ENCODE results near the gene CD81. TPM values are rescaled to one million over a fixed set of nuclear protein-coding genes. Genes with fewer than 3 reads are reported as not detected.

Gene CD81
- total and polyA plus RNA-seq, 7 donors, result 75.9 to 155 (median 112) TPM

DNA sequence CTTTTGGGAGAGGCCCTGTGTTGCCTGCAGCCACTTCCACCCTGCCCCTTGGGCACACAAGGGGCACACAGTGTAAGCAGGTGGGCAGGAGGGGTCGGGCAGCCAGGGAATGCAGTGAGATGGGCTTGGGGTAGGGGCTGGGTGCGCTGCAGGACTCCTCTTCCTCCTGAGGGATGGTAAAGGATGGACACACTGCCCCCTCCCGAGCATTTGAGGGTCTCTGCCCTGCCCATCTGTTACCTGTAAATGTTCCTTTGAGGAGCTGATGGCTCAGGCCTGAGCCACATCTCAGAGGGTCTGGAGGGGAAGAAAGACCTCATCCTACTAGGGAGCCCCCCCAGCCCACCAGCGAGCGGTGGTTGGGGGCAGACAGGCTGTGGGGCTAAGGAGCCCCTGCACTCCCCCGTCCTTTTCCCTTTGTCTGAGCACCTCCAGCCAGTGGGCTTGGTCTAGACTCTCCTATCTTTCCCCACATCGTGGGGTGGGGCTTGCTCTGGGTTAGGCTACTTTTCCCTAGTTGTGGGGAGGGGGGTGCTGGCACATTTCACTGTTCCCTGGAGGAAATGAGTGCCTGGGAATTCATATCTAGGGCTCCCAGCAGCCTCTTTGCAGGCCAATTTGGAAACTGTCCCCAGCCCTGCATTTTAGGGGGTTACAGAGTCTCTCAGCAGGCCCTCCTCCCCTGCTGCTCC, 21.7 kb downstream of the CD81 start:
- H3K9me3 ChIP-seq, result no peaks in the 10 kb centered on the region
- ATAC-seq, result no peak
- intact Hi-C loops (cut with DNase I), result loop anchor here in 1 of 2 donors (2.0 kb wide), 1 partner anchor 16 kb away; no protein-coding TSS in a partner anchor
- 48 to 59% (median 54%) methylated on average over 7 of the region's 7 CpGs for WGBS, 3 donors
- H3K27ac ChIP-seq, result peak overlapping the region; percentile 98
- TF ChIP-seq, protein P1, sequence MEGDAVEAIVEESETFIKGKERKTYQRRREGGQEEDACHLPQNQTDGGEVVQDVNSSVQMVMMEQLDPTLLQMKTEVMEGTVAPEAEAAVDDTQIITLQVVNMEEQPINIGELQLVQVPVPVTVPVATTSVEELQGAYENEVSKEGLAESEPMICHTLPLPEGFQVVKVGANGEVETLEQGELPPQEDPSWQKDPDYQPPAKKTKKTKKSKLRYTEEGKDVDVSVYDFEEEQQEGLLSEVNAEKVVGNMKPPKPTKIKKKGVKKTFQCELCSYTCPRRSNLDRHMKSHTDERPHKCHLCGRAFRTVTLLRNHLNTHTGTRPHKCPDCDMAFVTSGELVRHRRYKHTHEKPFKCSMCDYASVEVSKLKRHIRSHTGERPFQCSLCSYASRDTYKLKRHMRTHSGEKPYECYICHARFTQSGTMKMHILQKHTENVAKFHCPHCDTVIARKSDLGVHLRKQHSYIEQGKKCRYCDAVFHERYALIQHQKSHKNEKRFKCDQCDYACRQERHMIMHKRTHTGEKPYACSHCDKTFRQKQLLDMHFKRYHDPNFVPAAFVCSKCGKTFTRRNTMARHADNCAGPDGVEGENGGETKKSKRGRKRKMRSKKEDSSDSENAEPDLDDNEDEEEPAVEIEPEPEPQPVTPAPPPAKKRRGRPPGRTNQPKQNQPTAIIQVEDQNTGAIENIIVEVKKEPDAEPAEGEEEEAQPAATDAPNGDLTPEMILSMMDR (IDR thresholded peaks at IDR 0.05), result no peak
- peak overlapping the region; percentile 86 for H3K4me3 ChIP-seq
- no peaks in the 10 kb centered on the region for H3K27me3 ChIP-seq (ENCODE audit: insufficient read depth in 3 of 3, low read length in 2 of 3)
- peaks cover 25% of the 10 kb centered on the region for H3K4me1 ChIP-seq
- H3K36me3 ChIP-seq (ENCODE audit: insufficient read depth in 1 of 2, low read depth in 1 of 2), result peaks cover 0 to 57% of the 10 kb centered on the region in 2 donors
- no peak for DNase-seq

DNA sequence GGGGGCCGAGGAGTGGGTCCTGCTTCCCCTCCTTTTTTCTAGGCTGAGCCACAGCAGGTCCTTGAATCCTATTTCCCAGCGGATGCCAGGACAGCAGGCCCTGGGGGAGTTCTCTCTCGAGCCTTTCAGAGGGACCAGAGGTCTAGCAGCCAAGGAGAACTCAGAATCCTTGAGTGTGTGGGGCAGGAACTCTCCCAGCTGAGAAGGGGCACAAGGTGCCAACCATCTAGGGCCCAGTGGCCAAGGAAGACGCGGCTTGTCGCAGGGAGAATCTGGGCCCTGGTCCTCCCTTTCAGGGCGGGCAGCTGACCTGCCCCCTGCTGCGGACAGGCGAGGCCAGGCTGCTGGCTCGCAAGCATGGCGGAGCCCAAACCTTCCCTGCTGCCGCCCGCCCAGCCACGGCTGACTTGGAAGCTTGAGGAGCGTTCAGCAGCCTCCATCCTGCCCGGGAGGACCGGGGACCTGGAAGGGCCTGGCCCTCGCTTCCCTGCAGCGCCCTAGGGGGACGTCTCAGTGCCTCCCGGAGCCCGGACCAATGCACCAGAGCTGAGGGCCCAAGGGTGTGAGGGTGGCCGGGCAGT, 22.5 kb downstream of the CD81 start:
- Histone ChIP-seq H3K27ac (peak overlapping the region; percentile 98), H3K27me3 (ENCODE audit: insufficient read depth in 3 of 3, low read length in 2 of 3) (no peaks in the 10 kb centered on the region), H3K4me1 (peaks cover 25% of the 10 kb centered on the region), H3K9me3 (no peaks in the 10 kb centered on the region), H3K36me3 (ENCODE audit: insufficient read depth in 1 of 2, low read depth in 1 of 2) (peaks cover 0 to 55% of the 10 kb centered on the region in 2 donors), H3K4me3 (peak overlapping the region; percentile 86)
- WGBS, 3 donors, result 5 to 7% (median 5%) methylated on average over 19 to 23 of the region's 23 CpGs
- TF ChIP-seq, protein P1 (IDR thresholded peaks at IDR 0.05), result no peak
- intact Hi-C loops (cut with DNase I), result loop anchor here in 1 of 2 donors (2.0 kb wide), 1 partner anchor 17 kb away; no protein-coding TSS in a partner anchor
- DNase-seq (no peak), ATAC-seq (peak in 2 of 4 donors; percentile 5 to 22)

DNA sequence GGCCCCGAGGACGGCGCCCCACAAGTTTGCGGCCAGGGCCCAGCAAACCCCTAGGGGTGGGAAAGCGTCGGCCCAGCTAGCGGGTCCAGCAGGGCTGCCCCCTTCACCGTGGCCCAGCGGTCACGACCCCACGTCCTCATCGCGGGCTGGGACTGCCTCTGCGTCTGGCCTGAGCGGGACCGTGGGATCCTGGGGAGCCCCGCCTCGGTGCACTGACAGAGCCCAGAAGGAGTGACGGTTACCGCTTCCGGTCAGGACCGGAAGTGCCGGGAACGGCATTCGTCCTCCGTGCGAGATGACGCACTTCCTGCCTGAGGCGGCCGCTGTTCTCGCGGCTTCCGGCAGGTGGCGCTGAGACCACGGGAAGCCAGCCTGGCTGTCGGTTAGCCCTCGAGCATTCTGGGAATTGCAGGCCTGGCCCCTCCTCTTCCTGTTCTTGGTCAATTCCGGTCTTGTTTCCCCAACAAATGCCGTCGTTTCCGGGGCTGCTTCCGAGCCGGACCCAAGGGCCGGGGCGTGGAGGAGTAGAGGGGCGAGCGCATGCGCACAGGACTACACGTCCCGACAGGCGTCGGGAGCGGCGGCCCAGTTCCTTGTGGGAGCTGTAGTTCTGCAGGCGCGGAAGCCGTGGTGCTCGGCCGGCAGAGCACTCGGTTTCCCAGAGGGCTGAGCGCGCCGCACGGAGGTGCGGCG, 23.1 kb downstream of the CD81 start, which contains the start of gene TSSC4:
Gene TSSC4, plus strand, starts transcription at position 682 of the 693 bp plus-strand sequence. CDS start 1,884 bp downstream, outside the sequence.
- H3K27ac ChIP-seq, result peak within 1 kb of the TSS; percentile 98
- H3K36me3 ChIP-seq (ENCODE audit: insufficient read depth in 1 of 2, low read depth in 1 of 2), result peaks cover 0 to 49% of the 10 kb centered on the region in 2 donors
- TF ChIP-seq, protein P1 (IDR thresholded peaks at IDR 0.05), result peak; percentile 90
- peak; percentile 100 for DNase-seq
- H3K4me1 ChIP-seq, result peaks cover 25% of the 10 kb centered on the region
- no peaks in the 10 kb centered on the region for H3K27me3 ChIP-seq (ENCODE audit: insufficient read depth in 3 of 3, low read length in 2 of 3)
- intact Hi-C loops (cut with DNase I), result no loop called here
- ATAC-seq, result peak; percentile 91 to 94 (median 92)
- no peaks in the 10 kb centered on the region for H3K9me3 ChIP-seq
- peak within 1 kb of the TSS; percentile 86 for H3K4me3 ChIP-seq
- WGBS, 3 donors, result 0% methylated on average over 43 to 66 of the region's 66 CpGs

DNA sequence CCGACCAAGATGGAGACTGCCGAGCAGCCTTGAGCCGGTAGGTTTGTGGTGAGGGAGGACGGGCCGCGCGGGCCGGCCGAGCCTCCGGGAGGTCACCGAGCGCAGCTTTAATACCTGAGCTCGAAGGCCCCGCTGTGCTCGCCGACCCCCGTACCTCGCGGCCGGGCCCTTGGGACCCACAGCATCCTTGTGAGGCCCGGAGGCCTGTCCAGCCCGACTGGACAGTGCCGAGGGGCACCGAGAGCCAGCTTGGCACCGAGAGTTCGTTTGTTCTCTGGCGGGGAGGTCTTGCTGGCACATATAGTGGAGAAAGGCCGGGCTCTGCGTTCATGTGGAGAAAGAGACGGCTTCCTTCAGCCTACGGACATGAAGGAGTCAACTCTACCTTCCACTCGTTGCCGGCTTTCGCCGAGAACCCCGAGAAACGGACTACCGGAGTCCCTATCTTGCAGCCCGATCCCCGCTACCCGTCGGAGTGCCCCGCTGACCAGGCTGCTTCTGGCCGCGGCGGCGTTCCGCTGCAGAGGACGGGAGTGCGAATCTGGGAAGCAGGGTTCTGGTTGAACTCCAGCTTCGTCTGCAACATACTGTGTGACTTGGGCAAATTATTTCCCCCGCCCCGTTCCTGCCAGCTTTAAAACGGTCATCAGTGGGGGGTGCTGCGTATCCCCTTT, 23.8 kb downstream of the CD81 start:
- TF ChIP-seq, protein P1 (IDR thresholded peaks at IDR 0.05), result no peak
- WGBS, 3 donors, result 1% methylated on average over 54 to 55 of the region's 55 CpGs
- ATAC-seq, result peak in 3 of 4 donors; percentile 4 to 22 (median 11)
- H3K36me3 ChIP-seq (ENCODE audit: insufficient read depth in 1 of 2, low read depth in 1 of 2), result peaks cover 0 to 42% of the 10 kb centered on the region in 2 donors
- H3K4me1 ChIP-seq, result peaks cover 25% of the 10 kb centered on the region
- H3K27ac ChIP-seq, result peak overlapping the region; percentile 98
- DNase-seq, result no peak
- intact Hi-C loops (cut with DNase I), result no loop called here
- peak overlapping the region; percentile 86 for H3K4me3 ChIP-seq
- no peaks in the 10 kb centered on the region for H3K27me3 ChIP-seq (ENCODE audit: insufficient read depth in 3 of 3, low read length in 2 of 3)
- H3K9me3 ChIP-seq, result no peaks in the 10 kb centered on the region
